Left renal pelvis (tissue), 4 donors: ENCODE measurements around the gene STX3. TPM values are rescaled to one million over a fixed set of nuclear protein-coding genes. Genes with fewer than 3 reads are reported as not detected.
"Not testable (repeated sequence)": the region's sequence is repeated elsewhere in the genome, so short reads cannot be mapped to it uniquely, and the experiment has no call there.

Source experiments
- DNase-seq, 4 donors: peaks; one replicate each; pipeline ENCODE4 v3.0.0-alpha.2; 2013; ENCODE audit warnings: low read depth in 4 of 4, low spot score in 3 of 4
- polyA plus RNA-seq, 4 donors: library from polyadenylated mRNA; unstranded; fragments of 120-200 nt; gene quantifications; one replicate each; pipeline ENCODE4 v1.2.1, GENCODE V29; 2013; ENCODE audit not compliant: insufficient read length in 4 of 4

STX3 gene
- polyA plus RNA-seq, 4 donors: 4.7 to 64.1 (median 45.2) TPM

GRCh38 chr11:59829358-59829757 is 74.2 kb downstream of the STX3 start:
- no peak for DNase-seq

GRCh38 chr11:59833602-59834001 is 78.4 kb downstream of the STX3 start:
- no peak for DNase-seq

GRCh38 chr11:59839615-59840014 is 84.4 kb downstream of the STX3 start:
- DNase-seq: no peak

GRCh38 chr11:59841514-59841913 is 86.3 kb downstream of the STX3 start:
- DNase-seq: no peak

- DNase-seq: no peak
Observed at GRCh38 chr11:59842316-59842715, 87.1 kb downstream of the STX3 start.

GRCh38 chr11:59845399-59845798 is 90.2 kb downstream of the STX3 start, which contains the start of gene CBLIF:
TSS of gene CBLIF (minus strand) at chr11:59845499. CDS start at chr11:59845453, 46 bp downstream.
- DNase-seq: no peak

GRCh38 chr11:59846556-59846955 is 91.4 kb downstream of the STX3 start:
- DNase-seq: no peak

- DNase-seq: no peak
Observed at GRCh38 chr11:59847626-59848025, 92.5 kb downstream of the STX3 start.

GRCh38 chr11:59848439-59848838 is 93.3 kb downstream of the STX3 start:
- DNase-seq: not testable (repeated sequence)

GRCh38 chr11:59849129-59849528 is 94.0 kb downstream of the STX3 start:
- DNase-seq: no peak

- not testable (repeated sequence) for DNase-seq
Observed at GRCh38 chr11:59849551-59849950, 94.4 kb downstream of the STX3 start.

GRCh38 chr11:59851416-59851815 is 96.2 kb downstream of the STX3 start:
- DNase-seq: not testable (repeated sequence)

- DNase-seq: no peak
Observed at GRCh38 chr11:59854871-59855270, 99.7 kb downstream of the STX3 start.

Other genes with a start within 250 kb of the STX3 start
- under 1 TPM in 3 of 4 donors, not detected in 1; 0.03 to 0.06 (median 0.05) TPM for gene OR4D9, start 243.8 kb upstream of the STX3 start, polyA plus RNA-seq
- 10 to 100 TPM; 41.5 to 60.5 (median 50.7) TPM for gene OSBP, start 139.6 kb upstream of the STX3 start, polyA plus RNA-seq
- 10 to 100 TPM; 36.6 to 47.4 (median 45.2) TPM for gene PATL1, start 86.3 kb upstream of the STX3 start, polyA plus RNA-seq
- not detected for gene OR10V1, start 41.5 kb upstream of the STX3 start, polyA plus RNA-seq
- 10 to 100 TPM; 45.1 to 62.8 (median 61.5) TPM for gene MRPL16, start 55.4 kb downstream of the STX3 start, polyA plus RNA-seq
- not detected for gene CBLIF, start 90.1 kb downstream of the STX3 start, polyA plus RNA-seq
- under 1 TPM in 3 of 4 donors, not detected in 1; 0.34 to 0.58 (median 0.57) TPM for gene TCN1, start 111.1 kb downstream of the STX3 start, polyA plus RNA-seq
- gene OOSP3, start 123.4 kb downstream of the STX3 start, polyA plus RNA-seq: not detected
- gene OOSP1, start 183.1 kb downstream of the STX3 start, polyA plus RNA-seq: under 1 TPM in 3 of 4 donors, not detected in 1; 0.16 to 0.42 (median 0.40) TPM
- gene OOSP4A, start 208.7 kb downstream of the STX3 start, polyA plus RNA-seq: not detected